SK-N-SH treated with all-trans-retinoic acid at 6 μM for 48 hours (cell line): Measurements from ENCODE around the gene FAM167B.

Source experiments
- ARNTL ChIP-seq: fragments of 450-650 bp; formaldehyde crosslinking; IDR thresholded peaks from 2 replicates; pipeline ENCODE4 v1.5.0; 2020; ENCODE audit warnings: low read depth, mild to moderate bottlenecking, moderate library complexity, borderline replicate concordance
- CSDC2 ChIP-seq: fragments of 250-450 bp; sonication (Bioruptor Pico); IDR thresholded peaks from 2 replicates; pipeline ENCODE4 v1.5.0; 2020; ENCODE audit warnings: mild to moderate bottlenecking, moderate library complexity
- ZC3H10 ChIP-seq: fragments of 250-450 bp; sonication (Bioruptor Pico); IDR thresholded peaks from 2 replicates; pipeline ENCODE4 v1.5.1; 2021; ENCODE audit warnings: mild to moderate bottlenecking, moderate library complexity
- ZFP30 ChIP-seq: fragments of 450-650 bp; formaldehyde crosslinking; IDR thresholded peaks from 2 replicates; pipeline ENCODE4 v1.5.0; 2022; ENCODE audit warnings: mild to moderate bottlenecking, moderate library complexity
- TF ChIP-seq, protein P1 (sequence below): fragments of 250-450 bp; sonication (Bioruptor Pico); IDR thresholded peaks from 2 replicates; pipeline ENCODE4 v1.8.0; 2020; ENCODE audit warnings: mild to moderate bottlenecking, moderate library complexity, borderline replicate concordance
- TF ChIP-seq, protein P2 (sequence below): fragments of 250-450 bp; sonication (Bioruptor Pico); IDR thresholded peaks from 2 replicates; pipeline ENCODE4 v1.5.0; 2020; ENCODE audit warnings: mild to moderate bottlenecking, moderate library complexity

- TF ChIP-seq, protein P1, sequence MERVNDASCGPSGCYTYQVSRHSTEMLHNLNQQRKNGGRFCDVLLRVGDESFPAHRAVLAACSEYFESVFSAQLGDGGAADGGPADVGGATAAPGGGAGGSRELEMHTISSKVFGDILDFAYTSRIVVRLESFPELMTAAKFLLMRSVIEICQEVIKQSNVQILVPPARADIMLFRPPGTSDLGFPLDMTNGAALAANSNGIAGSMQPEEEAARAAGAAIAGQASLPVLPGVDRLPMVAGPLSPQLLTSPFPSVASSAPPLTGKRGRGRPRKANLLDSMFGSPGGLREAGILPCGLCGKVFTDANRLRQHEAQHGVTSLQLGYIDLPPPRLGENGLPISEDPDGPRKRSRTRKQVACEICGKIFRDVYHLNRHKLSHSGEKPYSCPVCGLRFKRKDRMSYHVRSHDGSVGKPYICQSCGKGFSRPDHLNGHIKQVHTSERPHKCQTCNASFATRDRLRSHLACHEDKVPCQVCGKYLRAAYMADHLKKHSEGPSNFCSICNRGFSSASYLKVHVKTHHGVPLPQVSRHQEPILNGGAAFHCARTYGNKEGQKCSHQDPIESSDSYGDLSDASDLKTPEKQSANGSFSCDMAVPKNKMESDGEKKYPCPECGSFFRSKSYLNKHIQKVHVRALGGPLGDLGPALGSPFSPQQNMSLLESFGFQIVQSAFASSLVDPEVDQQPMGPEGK (CRISPR knock-in tag): no peak
- TF ChIP-seq CSDC2 (CRISPR knock-in tag) (no peak), ZC3H10 (CRISPR knock-in tag) (no peak), ARNTL (CRISPR knock-in tag) (no peak), ZFP30 (CRISPR knock-in tag) (no peak)
- TF ChIP-seq, protein P2, sequence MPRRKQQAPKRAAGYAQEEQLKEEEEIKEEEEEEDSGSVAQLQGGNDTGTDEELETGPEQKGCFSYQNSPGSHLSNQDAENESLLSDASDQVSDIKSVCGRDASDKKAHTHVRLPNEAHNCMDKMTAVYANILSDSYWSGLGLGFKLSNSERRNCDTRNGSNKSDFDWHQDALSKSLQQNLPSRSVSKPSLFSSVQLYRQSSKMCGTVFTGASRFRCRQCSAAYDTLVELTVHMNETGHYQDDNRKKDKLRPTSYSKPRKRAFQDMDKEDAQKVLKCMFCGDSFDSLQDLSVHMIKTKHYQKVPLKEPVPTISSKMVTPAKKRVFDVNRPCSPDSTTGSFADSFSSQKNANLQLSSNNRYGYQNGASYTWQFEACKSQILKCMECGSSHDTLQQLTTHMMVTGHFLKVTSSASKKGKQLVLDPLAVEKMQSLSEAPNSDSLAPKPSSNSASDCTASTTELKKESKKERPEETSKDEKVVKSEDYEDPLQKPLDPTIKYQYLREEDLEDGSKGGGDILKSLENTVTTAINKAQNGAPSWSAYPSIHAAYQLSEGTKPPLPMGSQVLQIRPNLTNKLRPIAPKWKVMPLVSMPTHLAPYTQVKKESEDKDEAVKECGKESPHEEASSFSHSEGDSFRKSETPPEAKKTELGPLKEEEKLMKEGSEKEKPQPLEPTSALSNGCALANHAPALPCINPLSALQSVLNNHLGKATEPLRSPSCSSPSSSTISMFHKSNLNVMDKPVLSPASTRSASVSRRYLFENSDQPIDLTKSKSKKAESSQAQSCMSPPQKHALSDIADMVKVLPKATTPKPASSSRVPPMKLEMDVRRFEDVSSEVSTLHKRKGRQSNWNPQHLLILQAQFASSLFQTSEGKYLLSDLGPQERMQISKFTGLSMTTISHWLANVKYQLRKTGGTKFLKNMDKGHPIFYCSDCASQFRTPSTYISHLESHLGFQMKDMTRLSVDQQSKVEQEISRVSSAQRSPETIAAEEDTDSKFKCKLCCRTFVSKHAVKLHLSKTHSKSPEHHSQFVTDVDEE (CRISPR knock-in tag): no peak
Measured at GRCh38 chr1:32275424-32275823, 28.4 kb downstream of the FAM167B start.
